GM12878 (cell line): ENCODE data around the gene CDPF1. TPM values are rescaled to one million over a fixed set of nuclear protein-coding genes. Genes with fewer than 3 reads are reported as not detected.

Experiments
- E2F8 ChIP-seq: fragments of 450-650 bp; IDR thresholded peaks from 2 replicates; pipeline ENCODE4 v1.6.1; 2018; ENCODE audit warnings: mild to moderate bottlenecking, low read depth, moderate library complexity; ENCODE audit not compliant: partially characterized antibody
- EZH2 ChIP-seq: IDR thresholded peaks from 2 replicates; pipeline ENCODE4 v1.6.1; 2012; ENCODE audit warnings: low read depth, mild to moderate bottlenecking, control low read depth, inconsistent platforms, low read length, borderline replicate concordance; ENCODE audit not compliant: control insufficient read depth
- HDGF ChIP-seq: fragments of 450-650 bp; IDR thresholded peaks from 2 replicates; pipeline ENCODE4 v1.6.1; 2016; ENCODE audit warnings: antibody characterized with exemption
- IKZF2 ChIP-seq, 2 experiments: fragments of 450-650 bp; IDR thresholded peaks; 2 replicates each; pipeline ENCODE4 v1.6.1; 2017; ENCODE audit warnings: mild to moderate bottlenecking in 2 of 2, moderate library complexity in 2 of 2
- IRF5 ChIP-seq: fragments of 450-650 bp; IDR thresholded peaks from 2 replicates; pipeline ENCODE4 v1.6.1; 2017; ENCODE audit warnings: borderline replicate concordance
- JUNB ChIP-seq: IDR thresholded peaks from 2 replicates; pipeline ENCODE4 v1.6.1; 2016; ENCODE audit warnings: antibody characterized with exemption, mild to moderate bottlenecking
- KLF5 ChIP-seq: fragments of 450-650 bp; IDR thresholded peaks from 2 replicates; pipeline ENCODE4 v1.6.1; 2014; ENCODE audit warnings: mild to moderate bottlenecking; ENCODE audit not compliant: partially characterized antibody
- MAX ChIP-seq: IDR thresholded peaks from 2 replicates; pipeline ENCODE4 v1.6.1; 2012; ENCODE audit warnings: low read depth, low read length, improper control_type of control experiment
- MEF2A ChIP-seq: IDR thresholded peaks from 2 replicates; pipeline ENCODE4 v1.6.1; 2011; ENCODE audit warnings: low read depth, mild to moderate bottlenecking, low read length, moderate library complexity; ENCODE audit not compliant: insufficient read depth
- MLLT1 ChIP-seq: fragments of 450-650 bp; IDR thresholded peaks from 2 replicates; pipeline ENCODE4 v1.6.1; 2016; ENCODE audit warnings: mild to moderate bottlenecking
- MYB ChIP-seq: fragments of 150-350 bp; IDR thresholded peaks from 2 replicates; pipeline ENCODE4 v1.6.1; 2014; ENCODE audit warnings: mild to moderate bottlenecking, low read depth, low read length, borderline replicate concordance
- NR2F1 ChIP-seq: fragments of 450-650 bp; conservative IDR thresholded peaks from 2 replicates; pipeline ENCODE4 v1.6.1; 2017; ENCODE audit warnings: mild to moderate bottlenecking
- PAX5 ChIP-seq: IDR thresholded peaks from 2 replicates; pipeline ENCODE4 v1.6.1; 2011; ENCODE audit warnings: low read depth, low read length, borderline replicate concordance
- POLR2A ChIP-seq: IDR thresholded peaks from 2 replicates; pipeline ENCODE4 v1.6.1; 2011; ENCODE audit warnings: low read depth, mild to moderate bottlenecking, low read length
- POLR2AphosphoS5 ChIP-seq: IDR thresholded peaks from 2 replicates; pipeline ENCODE4 v1.6.1; 2011; ENCODE audit warnings: mild to moderate bottlenecking, low read length, inconsistent platforms
- RUNX3 ChIP-seq: IDR thresholded peaks from 2 replicates; pipeline ENCODE4 v1.6.1; 2012; ENCODE audit warnings: low read length, inconsistent platforms
- SIX5 ChIP-seq: IDR thresholded peaks from 2 replicates; pipeline ENCODE4 v1.6.1; 2011; ENCODE audit warnings: mild to moderate bottlenecking, low read depth, low read length, moderate library complexity; ENCODE audit not compliant: severe bottlenecking
- SREBF1 ChIP-seq: IDR thresholded peaks from 2 replicates; pipeline ENCODE4 v1.6.1; 2012; ENCODE audit warnings: mild to moderate bottlenecking, low read length
- SRF ChIP-seq, 2 experiments: IDR thresholded peaks; 2 replicates each; pipeline ENCODE4 v1.6.1; 2011; ENCODE audit warnings: low read depth in 2 of 2, low read length in 2 of 2, mild to moderate bottlenecking in 1 of 2, moderate library complexity in 1 of 2
- TARDBP ChIP-seq: IDR thresholded peaks from 2 replicates; pipeline ENCODE4 v1.6.1; 2016; ENCODE audit warnings: borderline replicate concordance
- TBL1XR1 ChIP-seq: IDR thresholded peaks from 2 replicates; pipeline ENCODE4 v1.6.1; 2012; ENCODE audit warnings: low read depth, low read length, improper control_type of control experiment
- ZNF207 ChIP-seq: fragments of 450-650 bp; IDR thresholded peaks from 2 replicates; pipeline ENCODE4 v1.6.1; 2014; ENCODE audit warnings: antibody characterized with exemption, mild to moderate bottlenecking, borderline replicate concordance
- polyA plus RNA-seq, 11 experiments: library from polyadenylated mRNA; depleted of rRNA in 4 of 11; unstranded in 6 of 11; stranded (reverse) in 5 of 11; fragments of >200 nt; fragmentation: Nextera tagmentation in 4 of 11; fragmentation: Illumina TruSeq in 1 of 11; extraction: Ambion mirVana in 4 of 11; extraction: Trizol in 1 of 11; gene quantifications; 1 replicate in 1 of 11; 2 replicates in 10 of 11; pipeline versions ENCODE4 v1.2.1 to v1.2.3, GENCODE V29; 2011 to 2016; ENCODE audit warnings: inconsistent platforms in 2 of 11, missing spikeins in 2 of 11, low read depth in 1 of 11
- total RNA-seq, 4 experiments: library from RNA; depleted of rRNA in 3 of 4; stranded (reverse); fragments of >200 nt in 3 of 4; fragmentation: Illumina TruSeq in 1 of 4; extraction: Trizol in 1 of 4; gene quantifications; 2 replicates each; pipeline versions ENCODE4 v1.2.1 to v1.2.3, GENCODE V29; 2013 to 2021

The CDPF1 gene
- total and polyA plus RNA-seq, 10 of the 15 experiments (the other 5 are each of a cell fraction or from before 2014, with no cell fraction given), result 1.0 to 22.4 (median 7.9) TPM

- no peak for TF ChIP-seq E2F8
- TF ChIP-seq MEF2A, result no peak
- peak in 1 of 2 experiments; percentile 42; a peak in 1 of 4 replicates for TF ChIP-seq IKZF2 (IDR thresholded peaks at IDR 0.05)
- TF ChIP-seq PAX5, result peak; percentile 14; the same call in 1 of the 2 replicates
- no peak for TF ChIP-seq EZH2
- TF ChIP-seq POLR2AphosphoS5, result peak; percentile 88
- TF ChIP-seq MLLT1, result no peak
- peak; percentile 66 for TF ChIP-seq SREBF1
- TF ChIP-seq RUNX3, result peak; percentile 38
- TF ChIP-seq KLF5, result no peak
- TF ChIP-seq TBL1XR1, result no peak
- TF ChIP-seq SRF (IDR thresholded peaks at IDR 0.05; ENCODE audit: low read depth in 2 of 2, low read length in 2 of 2), result no peak
- peak; percentile 65 for TF ChIP-seq NR2F1
- TF ChIP-seq SIX5, result peak; percentile 79
- TF ChIP-seq POLR2A, result peak; percentile 93
- no peak for TF ChIP-seq IRF5
- TF ChIP-seq MYB, result no peak
- TF ChIP-seq HDGF, result no peak
- no peak for TF ChIP-seq TARDBP
- peak; percentile 8; the same call in 1 of the 2 replicates for TF ChIP-seq JUNB
- peak; percentile 53; the same call in 1 of the 2 replicates for TF ChIP-seq MAX
- no peak; the same call in 1 of the 2 replicates for TF ChIP-seq ZNF207
Measured at GRCh38 chr22:46296257-46297150, 46.4 kb upstream of the CDPF1 start, which contains the start of gene GTSE1 (continued).
